IMR-90 (cell line): Measurements from ENCODE around the gene ITSN1. TPM values are rescaled to one million over a fixed set of nuclear protein-coding genes. Genes with fewer than 3 reads are reported as not detected.
A peak's percentile ranks its signal among the peaks of the same experiment; 100 is the strongest.

Experiments used
- ATAC-seq: fragments of 200-7000 bp; cut with Tn5 transposase; 2 replicates; pipeline ENCODE4 v1.9.1; 2020; ENCODE audit warnings: low read depth, mild to moderate bottlenecking, moderate library complexity
- BruUV-seq: library from RNA; stranded (reverse); fragments of 400-500 nt; replicated peaks from 2 replicates; lab custom pipeline; 2021; lab: Mats Ljungman, UMichigan
- CTCF ChIA-PET: fragments of 300-600 bp; formaldehyde crosslinking; extraction: SDS; loops from one replicate; lab custom pipeline; 2021; ENCODE audit warnings: antibody characterized with exemption; lab: Yijun Ruan, JAX
- POLR2A ChIA-PET: fragments of 300-600 bp; sonication (Branson Sonifier 250); formaldehyde crosslinking; loops from one replicate; lab custom pipeline; 2022; ENCODE audit warnings: antibody characterized with exemption; ENCODE audit not compliant: unreplicated experiment; lab: Charles Lee
- DNase-seq: peaks from one replicate; pipeline ENCODE4 v3.0.0; 2013
- H2AFZ ChIP-seq: replicated peaks from 2 replicates; pipeline ENCODE3; 2013; ENCODE audit warnings: low read length, mild to moderate bottlenecking; ENCODE audit not compliant: poor library complexity
- H2AK5ac ChIP-seq: 2 replicates; pipeline ENCODE4 v1.6.1; 2013; ENCODE audit warnings: low read depth, low read length, inconsistent platforms
- H2AK9ac ChIP-seq: replicated peaks from 2 replicates; pipeline ENCODE3; 2013; ENCODE audit warnings: mild to moderate bottlenecking, low read depth, low read length, moderate library complexity; ENCODE audit not compliant: poor library complexity
- H2BK120ac ChIP-seq: 2 replicates; pipeline ENCODE4 v1.6.1; 2013; ENCODE audit warnings: low read depth, low read length, inconsistent platforms
- H2BK15ac ChIP-seq: 3 replicates; pipeline ENCODE4 v1.6.1; 2013; ENCODE audit warnings: low read depth, low read length, inconsistent platforms
- H2BK20ac ChIP-seq: 2 replicates; pipeline ENCODE4 v1.6.1; 2013; ENCODE audit warnings: low read depth, mild to moderate bottlenecking, inconsistent platforms, low read length, moderate library complexity
- H2BK5ac ChIP-seq: 2 replicates; pipeline ENCODE4 v1.6.1; 2013; ENCODE audit warnings: mild to moderate bottlenecking, low read depth, low read length, inconsistent platforms; ENCODE audit not compliant: poor library complexity, severe bottlenecking
- H3K14ac ChIP-seq: replicated peaks from 2 replicates; pipeline ENCODE4 v1.6.1; 2013; ENCODE audit warnings: low read depth, low read length, inconsistent platforms
- H3K18ac ChIP-seq: 2 replicates; pipeline ENCODE4 v1.6.1; 2013; ENCODE audit warnings: low read depth, low read length, control low read depth
- H3K23ac ChIP-seq: 2 replicates; pipeline ENCODE4 v1.6.1; 2013; ENCODE audit warnings: low read depth, low read length, inconsistent platforms
- H3K27ac ChIP-seq: 2 replicates; pipeline ENCODE4 v1.5.1; 2013; ENCODE audit warnings: mild to moderate bottlenecking, control low read depth, low read length; ENCODE audit not compliant: insufficient read depth
- H3K27me3 ChIP-seq: 2 replicates; pipeline ENCODE4 v1.6.1; 2013; ENCODE audit warnings: low read length; ENCODE audit not compliant: control insufficient read depth, insufficient read depth
- H3K36me3 ChIP-seq: 2 replicates; pipeline ENCODE4 v1.6.1; 2013; ENCODE audit warnings: low read length, mixed read lengths; ENCODE audit not compliant: control insufficient read depth, insufficient read depth
- H3K4ac ChIP-seq: 2 replicates; pipeline ENCODE4 v1.6.1; 2013; ENCODE audit warnings: low read depth, low read length, inconsistent platforms
- H3K4me1 ChIP-seq: 2 replicates; pipeline ENCODE4 v1.6.1; 2013; ENCODE audit warnings: low read length, mixed read lengths; ENCODE audit not compliant: control insufficient read depth, insufficient read depth
- H3K4me2 ChIP-seq: 2 replicates; pipeline ENCODE4 v1.6.1; 2013; ENCODE audit warnings: low read depth, mild to moderate bottlenecking, control low read depth, low read length, moderate library complexity
- H3K4me3 ChIP-seq: 2 replicates; pipeline ENCODE4 v1.5.1; 2013; ENCODE audit warnings: low read depth, mild to moderate bottlenecking, control low read depth, low read length, moderate library complexity; ENCODE audit not compliant: insufficient read depth
- H3K56ac ChIP-seq: 2 replicates; pipeline ENCODE4 v1.6.1; 2013; ENCODE audit warnings: low read length, inconsistent platforms; ENCODE audit not compliant: insufficient read depth; ENCODE audit errors: extremely low read depth
- H3K79me1 ChIP-seq, 2 experiments: 2 replicates each; pipeline ENCODE4 v1.6.1; 2013; ENCODE audit warnings: low read length in 2 of 2, inconsistent platforms in 1 of 2, low read depth in 1 of 2
- H3K9ac ChIP-seq: 2 replicates; pipeline ENCODE4 v1.6.1; 2013; ENCODE audit warnings: low read depth, low read length, control low read depth
- H3K9me1 ChIP-seq: 2 replicates; pipeline ENCODE4 v1.6.1; 2013; ENCODE audit warnings: low read length, inconsistent platforms; ENCODE audit not compliant: insufficient read depth
- H3K9me3 ChIP-seq: 2 replicates; pipeline ENCODE4 v1.6.1; 2013; ENCODE audit warnings: low read length; ENCODE audit not compliant: control insufficient read depth, insufficient read depth
- H4K20me1 ChIP-seq: 2 replicates; pipeline ENCODE4 v1.6.1; 2013; ENCODE audit warnings: low read length, inconsistent platforms; ENCODE audit not compliant: insufficient read depth
- H4K5ac ChIP-seq: 2 replicates; pipeline ENCODE4 v1.6.1; 2013; ENCODE audit warnings: mild to moderate bottlenecking, low read depth, low read length, control low read depth
- H4K8ac ChIP-seq, 2 experiments: 2 replicates each; pipeline ENCODE4 v1.6.1; 2013; ENCODE audit warnings: low read depth in 2 of 2, low read length in 2 of 2, control low read depth in 1 of 2, inconsistent platforms in 1 of 2
- H4K91ac ChIP-seq: 2 replicates; pipeline ENCODE4 v1.6.1; 2013; ENCODE audit warnings: low read depth, low read length, inconsistent platforms; ENCODE audit not compliant: insufficient read depth
- FOS ChIP-seq: fragments of 150-350 bp; IDR thresholded peaks from 2 replicates; pipeline ENCODE4 v1.6.1; 2016; ENCODE audit warnings: low read depth, low read length
- MAZ ChIP-seq: IDR thresholded peaks from 2 replicates; pipeline ENCODE4 v1.6.1; 2012; ENCODE audit warnings: low read depth, mild to moderate bottlenecking, low read length, improper control_type of control experiment, moderate library complexity, borderline replicate concordance
- MXI1 ChIP-seq: IDR thresholded peaks from 2 replicates; pipeline ENCODE4 v1.6.1; 2012; ENCODE audit warnings: low read depth, mild to moderate bottlenecking, low read length, moderate library complexity, borderline replicate concordance
- NFE2L2 ChIP-seq: fragments of 150-350 bp; IDR thresholded peaks from 2 replicates; pipeline ENCODE4 v1.6.1; 2016; ENCODE audit warnings: low read depth, mild to moderate bottlenecking, low read length
- POLR2A ChIP-seq: IDR thresholded peaks from 2 replicates; pipeline ENCODE4 v1.6.1; 2012; ENCODE audit warnings: mild to moderate bottlenecking, low read depth, low read length
- RAD21 ChIP-seq: IDR thresholded peaks from 2 replicates; pipeline ENCODE4 v1.6.1; 2012; ENCODE audit warnings: low read length, improper control_type of control experiment
- RFX5 ChIP-seq: IDR thresholded peaks from 2 replicates; pipeline ENCODE4 v1.8.0; 2012; ENCODE audit warnings: low read depth, mild to moderate bottlenecking, low read length, moderate library complexity
- USF2 ChIP-seq: fragments of 150-350 bp; IDR thresholded peaks from 2 replicates; pipeline ENCODE4 v1.6.1; 2017; ENCODE audit warnings: mild to moderate bottlenecking, antibody characterized with exemption, low read length, low read depth
- WGBS, 2 experiments: methylation state at CpG; one replicate each; pipeline versions ENCODE4 v1.1.5 to v1.1.7; 2013; ENCODE audit warnings: missing lambda C conversion rate in 2 of 2; ENCODE audit not compliant: insufficient read length in 1 of 2; ENCODE audit errors: extremely low coverage in 2 of 2; 5-methylcytosine and 5-hydroxymethylcytosine counted together
- dilution Hi-C: fragments of 300-500 bp; cut with HindIII; formaldehyde crosslinking; loops from one replicate; pipeline ENCODE4 v1.14.3; 2018; ENCODE audit warnings: low sequenced_read_pairs; ENCODE audit not compliant: unreplicated experiment
- in situ Hi-C: fragments of 300-500 bp; cut with MboI; formaldehyde crosslinking; loops from 3 replicates; pipeline ENCODE4 v1.14.3; 2019; ENCODE audit warnings: low sequenced_read_pairs, inconsistent platforms, mixed read lengths
- intact Hi-C: fragments of 100-400 bp; cut with micrococcal nuclease; formaldehyde crosslinking; loops from 2 replicates; pipeline ENCODE4 v1.10.0; 2022
- polyA plus RNA-seq, 3 experiments: library from polyadenylated mRNA; depleted of rRNA; stranded (reverse); fragments of >200 nt; gene quantifications; 2 replicates each; pipeline ENCODE4 v1.2.3, GENCODE V29; 2012; ENCODE audit warnings: low replicate concordance in 1 of 3
- total RNA-seq: library from RNA; depleted of rRNA; stranded (reverse); fragments of >200 nt; gene quantifications from 2 replicates; pipeline ENCODE4 v1.2.3, GENCODE V29; 2012

ITSN1 gene
- total and polyA plus RNA-seq, 2 of the 4 experiments (the other 2 are of a cell fraction): 45.4 to 62.0 TPM

DNA sequence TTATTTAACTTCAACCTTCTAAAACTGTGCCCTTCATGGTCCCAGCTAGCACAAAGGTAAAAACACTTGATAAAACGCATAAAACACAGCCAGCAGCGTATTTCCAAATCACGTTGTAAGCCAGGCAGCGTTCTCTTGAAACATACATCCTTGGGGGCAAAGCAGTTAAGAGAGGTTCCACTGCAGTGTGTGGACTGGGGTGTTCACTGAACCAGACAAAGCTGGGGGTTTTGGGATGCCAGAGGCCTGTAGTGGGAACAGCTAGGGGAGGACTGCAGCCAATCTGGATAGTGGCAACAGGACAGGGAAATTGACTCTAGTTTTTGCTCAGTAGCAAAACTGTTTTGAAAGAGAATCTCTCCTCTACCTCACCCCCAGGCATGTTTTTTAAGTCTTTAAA is 294.8 kb downstream of the ITSN1 start:
- intact Hi-C loops (loop anchor here (5.0 kb wide), 1 partner anchor 410 kb away; no protein-coding TSS in a partner anchor), dilution Hi-C loops (no loop called here), in situ Hi-C loops (no loop called here)
- no peaks in the 10 kb centered on the region for H3K79me1 ChIP-seq
- no peak overlapping the region for H3K23ac ChIP-seq
- H4K8ac ChIP-seq: peak overlapping the region in 1 of 2 experiments; percentile 15; a peak in 1 of 4 replicates
- H2BK15ac ChIP-seq: no peak overlapping the region
- ATAC-seq: no peak
- no peaks in the 10 kb centered on the region for H3K36me3 ChIP-seq
- H2BK120ac ChIP-seq: no peak overlapping the region
- H3K9me1 ChIP-seq: peaks cover 8% of the 10 kb centered on the region
- no peak overlapping the region for H3K4ac ChIP-seq
- no CpG with 5 or more reads among the region's 4 CpGs for WGBS, 2 experiments
- no peaks in the 10 kb centered on the region for H3K27me3 ChIP-seq
- no peak overlapping the region for H3K9ac ChIP-seq
- H3K14ac ChIP-seq: no peak overlapping the region
- H2AK9ac ChIP-seq: no peak overlapping the region
- ChIA-PET CTCF (interaction anchor here (1.3 kb wide), 1 partner anchor 13 kb away, joined by 3 read pairs; no protein-coding TSS in a partner anchor), POLR2A (no interaction called here)
- H3K9me3 ChIP-seq: no peaks in the 10 kb centered on the region
- no peak overlapping the region for H3K56ac ChIP-seq
- DNase-seq: no peak
- H4K91ac ChIP-seq: no peak overlapping the region
- H3K4me3 ChIP-seq: no peak overlapping the region
- H2AK5ac ChIP-seq: no peak overlapping the region
- H4K20me1 ChIP-seq: no peaks in the 10 kb centered on the region
- no peak overlapping the region for H3K18ac ChIP-seq
- TF ChIP-seq MXI1 (no peak), FOS (no peak), NFE2L2 (no peak), USF2 (no peak), RAD21 (no peak), RFX5 (no peak), MAZ (no peak), POLR2A (no peak)
- H4K5ac ChIP-seq: no peak overlapping the region
- H3K27ac ChIP-seq: no peak overlapping the region
- H3K4me2 ChIP-seq: no peak overlapping the region
- H2BK20ac ChIP-seq: no peak overlapping the region
- H2AFZ ChIP-seq: peak overlapping the region; percentile 75
- BruUV-seq: no TSS peak
- H2BK5ac ChIP-seq: no peak overlapping the region
- H3K4me1 ChIP-seq: peaks cover 7% of the 10 kb centered on the region
